MM.1S (cell line): ENCODE results near the gene PLCB4.

ENCODE experiments used
- DNase-seq: peaks from one replicate; pipeline ENCODE4 v3.0.0-alpha.2; 2015
- H2AFZ ChIP-seq: fragments of 300-600 bp; sonication (generic); 2 replicates; pipeline ENCODE4 v1.6.0; 2016; ENCODE audit warnings: antibody characterized with exemption, low read length
- H3F3A ChIP-seq: fragments of 300-600 bp; sonication (generic); 2 replicates; pipeline ENCODE4 v1.6.1; 2016; ENCODE audit warnings: mild to moderate bottlenecking, antibody characterized with exemption, low read length, moderate library complexity, mixed read lengths; ENCODE audit not compliant: insufficient read depth
- H3K27ac ChIP-seq: fragments of 300-600 bp; sonication (generic); 2 replicates; pipeline ENCODE4 v1.5.1; 2016; ENCODE audit warnings: mild to moderate bottlenecking, low read length
- H3K27me3 ChIP-seq: fragments of 300-600 bp; sonication (generic); replicated peaks from 2 replicates; pipeline ENCODE4 v1.6.0; 2016; ENCODE audit warnings: low read length; ENCODE audit not compliant: insufficient read depth
- H3K36me3 ChIP-seq: fragments of 300-600 bp; sonication (generic); replicated peaks from 2 replicates; pipeline ENCODE4 v1.6.1; 2016; ENCODE audit warnings: mild to moderate bottlenecking, low read length, mixed read lengths; ENCODE audit not compliant: insufficient read depth
- H3K4me1 ChIP-seq: fragments of 300-600 bp; sonication (generic); 2 replicates; pipeline ENCODE4 v1.6.1; 2016; ENCODE audit warnings: low read length, mixed read lengths
- H3K4me2 ChIP-seq: fragments of 300-600 bp; sonication (generic); 2 replicates; pipeline ENCODE4 v1.6.0; 2016; ENCODE audit warnings: low read depth, low read length
- H3K4me3 ChIP-seq: fragments of 300-600 bp; sonication (generic); 2 replicates; pipeline ENCODE4 v1.5.1; 2016; ENCODE audit warnings: low read length, mixed read lengths
- H3K79me2 ChIP-seq: fragments of 300-600 bp; sonication (generic); 2 replicates; pipeline ENCODE4 v1.6.1; 2016; ENCODE audit warnings: mixed run types, low read length, mixed read lengths
- H3K9ac ChIP-seq: fragments of 300-600 bp; sonication (generic); 2 replicates; pipeline ENCODE4 v1.6.1; 2016; ENCODE audit warnings: low read length, mixed read lengths
- H3K9me2 ChIP-seq: fragments of 300-600 bp; sonication (generic); replicated peaks from 2 replicates; pipeline ENCODE4 v1.6.1; 2016; ENCODE audit warnings: mild to moderate bottlenecking, low read length, mixed read lengths; ENCODE audit not compliant: insufficient read depth
- H3K9me3 ChIP-seq: fragments of 300-600 bp; sonication (generic); replicated peaks from 2 replicates; pipeline ENCODE4 v1.6.1; 2016; ENCODE audit warnings: mild to moderate bottlenecking, low read length, mixed read lengths; ENCODE audit not compliant: insufficient read depth
- H4K20me1 ChIP-seq: fragments of 300-600 bp; sonication (generic); 2 replicates; pipeline ENCODE4 v1.6.1; 2016; ENCODE audit warnings: mild to moderate bottlenecking, low read length, moderate library complexity, mixed read lengths; ENCODE audit not compliant: insufficient read depth
- CTCF ChIP-seq: fragments of 300-600 bp; sonication (generic); IDR thresholded peaks from 2 replicates; pipeline ENCODE4 v1.5.1; 2016; ENCODE audit warnings: antibody characterized with exemption, low read length, mixed read lengths
- EZH2 ChIP-seq: fragments of 300-600 bp; sonication (generic); optimal IDR thresholded peaks from 2 replicates; pipeline ENCODE3; 2017; ENCODE audit warnings: low read depth, mild to moderate bottlenecking, antibody characterized with exemption, low read length, mixed read lengths
- EZH2phosphoT487 ChIP-seq: fragments of 300-600 bp; sonication (generic); IDR thresholded peaks from 2 replicates; pipeline ENCODE4 v1.6.1; 2018; ENCODE audit warnings: antibody characterized with exemption, low read length

Gene PLCB4

GRCh38 chr20:9053108-9053507 lies 15.8 kb upstream of the PLCB4 start:
- no peak overlapping the region for H3K27ac ChIP-seq
- H3K4me1 ChIP-seq: no peaks in the 10 kb centered on the region
- H4K20me1 ChIP-seq: no peaks in the 10 kb centered on the region
- no peak overlapping the region for H2AFZ ChIP-seq
- H3F3A ChIP-seq: no peaks in the 10 kb centered on the region
- no peak overlapping the region for H3K9ac ChIP-seq
- no peak overlapping the region for H3K4me3 ChIP-seq
- H3K36me3 ChIP-seq: no peaks in the 10 kb centered on the region
- DNase-seq: no peak
- TF ChIP-seq CTCF (no peak), EZH2 (no peak), EZH2phosphoT487 (no peak)
- H3K9me3 ChIP-seq: no peaks in the 10 kb centered on the region
- H3K4me2 ChIP-seq: no peak overlapping the region
- H3K9me2 ChIP-seq: no peaks in the 10 kb centered on the region
- no peaks in the 10 kb centered on the region for H3K79me2 ChIP-seq
- H3K27me3 ChIP-seq: no peaks in the 10 kb centered on the region

GRCh38 chr20:9054176-9054575 lies 14.7 kb upstream of the PLCB4 start:
- H3K4me2 ChIP-seq: no peak overlapping the region

GRCh38 chr20:9059931-9060330 lies 9.0 kb upstream of the PLCB4 start:
- no peaks in the 10 kb centered on the region for H3K4me1 ChIP-seq
- H3K4me2 ChIP-seq: no peak overlapping the region
- no peaks in the 10 kb centered on the region for H3K9me3 ChIP-seq
- DNase-seq: no peak
- no peak for TF ChIP-seq EZH2phosphoT487
- no peak for TF ChIP-seq EZH2
- no peak for TF ChIP-seq CTCF
- H3F3A ChIP-seq: no peaks in the 10 kb centered on the region
- H4K20me1 ChIP-seq: no peaks in the 10 kb centered on the region
- no peak overlapping the region for H2AFZ ChIP-seq
- H3K36me3 ChIP-seq: no peaks in the 10 kb centered on the region
- H3K4me3 ChIP-seq: no peak overlapping the region
- no peaks in the 10 kb centered on the region for H3K9me2 ChIP-seq
- no peaks in the 10 kb centered on the region for H3K79me2 ChIP-seq
- H3K27me3 ChIP-seq: no peaks in the 10 kb centered on the region
- H3K27ac ChIP-seq: no peak overlapping the region
- no peak overlapping the region for H3K9ac ChIP-seq

More at GRCh38 chr20:9054176-9054575, 14.7 kb upstream of the PLCB4 start:
- H3K9me3 ChIP-seq: no peaks in the 10 kb centered on the region
- TF ChIP-seq EZH2 (no peak), CTCF (no peak), EZH2phosphoT487 (no peak)
- H3K4me3 ChIP-seq: no peak overlapping the region
- H3K4me1 ChIP-seq: no peaks in the 10 kb centered on the region
- no peaks in the 10 kb centered on the region for H3F3A ChIP-seq
- no peak overlapping the region for H3K9ac ChIP-seq
- H3K79me2 ChIP-seq: no peaks in the 10 kb centered on the region
- DNase-seq: no peak
- no peaks in the 10 kb centered on the region for H3K9me2 ChIP-seq
- H4K20me1 ChIP-seq: no peaks in the 10 kb centered on the region
- H3K27me3 ChIP-seq: no peaks in the 10 kb centered on the region
- H3K36me3 ChIP-seq: no peaks in the 10 kb centered on the region
- no peak overlapping the region for H3K27ac ChIP-seq
- no peak overlapping the region for H2AFZ ChIP-seq
